GM13976 (cell line): Measurements from ENCODE around the gene PPP2R3C.

Source experiments
- DNase-seq: peaks from one replicate; pipeline ENCODE4 v3.0.0; 2012; ENCODE audit warnings: low spot score
- in situ Hi-C: fragments of 300-500 bp; cut with MboI; formaldehyde crosslinking; loops from one replicate; pipeline ENCODE4 v1.12.0; 2022; ENCODE audit warnings: low sequenced_read_pairs, mixed read lengths, inconsistent platforms; ENCODE audit not compliant: unreplicated experiment
- TF ChIP-seq, protein P1 (sequence below): IDR thresholded peaks from 2 replicates; pipeline ENCODE4 v1.5.1; 2012; ENCODE audit warnings: borderline replicate concordance, mild to moderate bottlenecking; ENCODE audit not compliant: insufficient read depth; ENCODE audit errors: extremely low read depth, missing control alignments, control extremely low read depth

Gene PPP2R3C

DNA sequence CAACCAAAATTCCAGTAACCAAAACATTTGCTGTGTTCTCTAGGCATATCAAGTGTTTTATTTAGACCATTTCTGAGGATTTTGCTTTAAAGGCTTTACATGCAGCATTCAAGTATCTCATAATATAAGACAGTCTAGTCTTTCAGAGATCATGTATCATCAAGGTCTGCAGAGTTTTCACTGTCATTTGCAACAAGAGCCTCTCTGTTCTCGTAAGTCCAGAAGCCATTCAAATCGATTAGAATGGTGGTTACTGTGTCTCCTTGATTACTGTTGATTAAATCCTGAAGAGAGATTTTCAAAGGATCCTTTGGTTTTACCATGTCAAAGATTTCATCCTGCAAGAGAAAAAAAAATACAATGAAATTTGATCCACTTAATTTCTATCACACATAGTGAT is 36.3 kb downstream of the PPP2R3C start:
- in situ Hi-C loops, result no loop called here
- DNase-seq, result no peak
- TF ChIP-seq, protein P1, sequence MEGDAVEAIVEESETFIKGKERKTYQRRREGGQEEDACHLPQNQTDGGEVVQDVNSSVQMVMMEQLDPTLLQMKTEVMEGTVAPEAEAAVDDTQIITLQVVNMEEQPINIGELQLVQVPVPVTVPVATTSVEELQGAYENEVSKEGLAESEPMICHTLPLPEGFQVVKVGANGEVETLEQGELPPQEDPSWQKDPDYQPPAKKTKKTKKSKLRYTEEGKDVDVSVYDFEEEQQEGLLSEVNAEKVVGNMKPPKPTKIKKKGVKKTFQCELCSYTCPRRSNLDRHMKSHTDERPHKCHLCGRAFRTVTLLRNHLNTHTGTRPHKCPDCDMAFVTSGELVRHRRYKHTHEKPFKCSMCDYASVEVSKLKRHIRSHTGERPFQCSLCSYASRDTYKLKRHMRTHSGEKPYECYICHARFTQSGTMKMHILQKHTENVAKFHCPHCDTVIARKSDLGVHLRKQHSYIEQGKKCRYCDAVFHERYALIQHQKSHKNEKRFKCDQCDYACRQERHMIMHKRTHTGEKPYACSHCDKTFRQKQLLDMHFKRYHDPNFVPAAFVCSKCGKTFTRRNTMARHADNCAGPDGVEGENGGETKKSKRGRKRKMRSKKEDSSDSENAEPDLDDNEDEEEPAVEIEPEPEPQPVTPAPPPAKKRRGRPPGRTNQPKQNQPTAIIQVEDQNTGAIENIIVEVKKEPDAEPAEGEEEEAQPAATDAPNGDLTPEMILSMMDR, result no peak

DNA sequence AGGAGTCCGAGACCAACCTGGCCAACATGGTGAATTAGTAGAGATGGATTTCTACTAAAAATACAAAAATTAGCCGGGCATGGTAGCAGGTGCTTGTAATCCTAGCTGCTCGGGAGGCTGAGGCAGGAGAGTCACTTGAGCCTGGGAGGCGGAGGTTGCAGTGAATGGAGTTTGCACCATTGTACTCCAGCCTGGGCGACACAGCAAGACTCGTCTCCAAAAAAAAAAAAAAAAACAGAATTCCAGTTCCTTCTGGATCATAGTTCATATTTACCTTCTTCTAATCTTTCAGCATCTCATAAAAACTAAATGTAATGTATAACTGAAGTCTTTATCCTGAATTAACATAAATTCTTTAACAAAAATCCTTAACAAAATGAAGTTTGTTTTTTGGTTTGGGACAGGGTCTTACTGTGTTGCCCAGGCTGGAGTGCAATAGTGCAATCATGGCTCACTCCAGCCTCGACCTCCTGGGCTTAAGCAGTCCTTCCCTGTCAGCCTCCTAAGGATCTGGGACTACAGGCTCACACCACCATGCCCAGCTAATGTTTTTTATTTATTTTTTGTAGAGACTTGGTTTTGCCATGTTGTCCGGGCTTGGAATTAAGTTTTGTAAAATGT is 38.1 kb downstream of the PPP2R3C start:
- DNase-seq, result no peak
- TF ChIP-seq, protein P1, result no peak
- in situ Hi-C loops, result no loop called here

DNA sequence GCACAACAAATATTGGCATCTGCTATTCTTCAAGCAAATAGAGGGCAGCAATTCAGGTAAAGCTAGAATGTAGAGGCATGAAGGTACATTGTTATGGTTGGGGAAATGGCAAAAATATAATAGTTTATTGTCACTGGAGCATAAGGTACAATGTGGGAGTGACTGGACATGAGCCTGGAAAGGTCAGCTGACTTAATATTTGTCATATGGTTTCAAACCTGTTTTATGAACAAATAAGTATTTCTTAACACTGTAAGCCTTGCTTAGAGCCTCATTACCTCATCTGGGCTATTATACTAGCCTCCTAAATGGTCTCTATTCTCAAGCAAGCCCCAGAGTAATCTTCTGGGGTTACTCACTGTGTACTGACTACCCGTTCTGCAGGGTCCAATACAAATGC is 42.0 kb downstream of the PPP2R3C start:
- TF ChIP-seq, protein P1, result no peak
- in situ Hi-C loops, result no loop called here
- no peak for DNase-seq

DNA sequence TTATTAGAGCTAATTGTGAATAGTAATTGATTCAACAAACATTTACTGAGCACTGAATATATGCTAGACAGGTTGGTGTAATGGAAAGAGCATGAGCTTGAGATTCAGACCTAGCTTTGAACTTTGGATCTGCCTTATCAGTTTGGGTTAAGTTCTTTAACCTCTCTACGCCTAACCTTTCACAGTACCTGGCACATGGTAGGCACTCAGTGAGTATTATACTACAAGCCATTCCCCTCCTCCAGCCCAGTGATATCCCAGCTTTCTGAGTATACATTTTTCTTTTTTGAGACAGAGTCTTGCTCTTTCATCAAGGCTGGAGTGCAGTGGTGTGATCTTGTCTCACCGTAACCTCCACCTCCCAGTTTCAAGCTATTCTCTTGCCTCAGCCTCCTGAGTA is 43.7 kb downstream of the PPP2R3C start:
- no peak for DNase-seq
- in situ Hi-C loops, result no loop called here
- TF ChIP-seq, protein P1, result no peak

DNA sequence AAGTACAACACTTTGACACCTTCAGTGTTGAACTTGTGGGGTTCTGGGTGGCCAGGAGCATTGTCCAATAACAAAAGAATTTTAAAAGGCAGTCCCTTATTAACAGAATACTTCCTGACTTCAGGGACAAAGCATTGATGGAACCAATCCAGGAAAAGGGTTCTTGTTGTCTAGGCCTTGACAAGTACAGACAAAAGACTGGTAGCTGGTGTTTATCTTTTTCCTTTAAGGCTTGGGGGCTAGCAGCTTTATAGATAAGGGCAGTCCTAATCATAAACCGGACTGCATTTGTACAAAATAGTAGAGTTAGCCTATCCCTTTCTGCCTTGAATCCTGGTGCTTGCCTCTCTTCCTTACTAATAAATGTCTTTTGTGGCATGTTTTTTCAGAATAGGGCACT is 48.3 kb downstream of the PPP2R3C start:
- TF ChIP-seq, protein P1, result no peak

DNA sequence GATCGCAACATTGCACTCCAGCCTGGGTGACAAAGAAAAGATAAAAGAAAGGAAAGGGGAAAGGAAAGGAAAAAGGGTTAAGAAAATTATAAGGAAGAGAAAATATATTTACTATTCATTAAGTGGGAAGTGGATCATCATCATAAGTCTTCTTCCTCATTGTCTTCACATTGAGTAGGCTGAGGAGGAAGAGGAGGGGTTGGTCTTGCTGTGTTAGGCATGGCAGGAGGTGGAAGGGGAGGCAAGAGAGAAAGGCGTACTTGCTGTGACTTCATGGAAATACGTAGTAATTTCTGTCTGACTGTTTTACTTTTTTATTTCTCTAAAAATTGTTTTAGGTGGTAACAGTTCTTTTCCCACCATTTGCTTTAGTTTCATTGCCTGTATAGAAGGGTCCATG is 49.6 kb downstream of the PPP2R3C start:
- no peak for DNase-seq
- TF ChIP-seq, protein P1, result no peak
- in situ Hi-C loops, result no loop called here

More for the DNA sequence above, 48.3 kb downstream of the PPP2R3C start:
- DNase-seq, result no peak
- in situ Hi-C loops, result no loop called here
